GM18505 (cell line): Measurements from ENCODE around the gene APOC3.

ENCODE experiments used
- ATAC-seq: cut with Tn5 transposase; IDR thresholded peaks from one replicate; pipeline ENCODE4 v1.9.1; 2021; ENCODE audit not compliant: unreplicated experiment
- POLR2A ChIP-seq: IDR thresholded peaks from 4 replicates; pipeline ENCODE4 v1.6.1; 2011; ENCODE audit warnings: borderline replicate concordance; ENCODE audit not compliant: insufficient read depth, insufficient read length; ENCODE audit errors: extremely low read depth

The APOC3 gene

GRCh38 chr11:116861539-116861938, 31.8 kb downstream of the APOC3 start:
- no peak for ATAC-seq
- no peak for TF ChIP-seq POLR2A

- TF ChIP-seq POLR2A: no peak
- no peak for ATAC-seq
Observed at GRCh38 chr11:116862185-116862584, 32.5 kb downstream of the APOC3 start.

- TF ChIP-seq POLR2A: no peak
- no peak for ATAC-seq
Observed at GRCh38 chr11:116862951-116863350, 33.2 kb downstream of the APOC3 start.

GRCh38 chr11:116864531-116864930, 34.8 kb downstream of the APOC3 start:
- TF ChIP-seq POLR2A: no peak
- no peak for ATAC-seq

DNA sequence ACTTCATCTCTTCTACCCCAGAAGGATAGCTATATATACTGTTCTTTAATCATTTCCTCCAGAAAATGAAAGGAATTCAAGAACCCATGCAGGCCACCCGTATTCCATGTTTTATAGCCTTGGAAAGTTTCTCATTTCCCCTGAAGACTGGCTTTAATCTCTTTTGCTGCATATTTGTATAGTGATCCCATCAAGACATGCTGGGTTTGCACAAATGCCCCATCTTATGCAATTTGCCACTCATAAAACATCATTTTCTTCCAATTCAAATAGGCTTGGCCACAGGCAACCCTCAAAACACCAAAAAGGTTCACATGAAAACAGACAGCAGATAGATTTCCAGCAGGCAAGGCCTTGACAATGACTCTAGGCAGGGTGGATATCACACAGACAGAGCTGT, 36.0 kb downstream of the APOC3 start:
- no peak for ATAC-seq
- no peak for TF ChIP-seq POLR2A

GRCh38 chr11:116866804-116867455, 37.2 kb downstream of the APOC3 start:
- TF ChIP-seq POLR2A: no peak
- ATAC-seq: no peak

- no peak for ATAC-seq
- TF ChIP-seq POLR2A: no peak
Observed at GRCh38 chr11:116867619-116868018, 37.9 kb downstream of the APOC3 start.

GRCh38 chr11:116868066-116868465, 38.4 kb downstream of the APOC3 start:
- no peak for ATAC-seq
- no peak for TF ChIP-seq POLR2A

- no peak for TF ChIP-seq POLR2A
- no peak for ATAC-seq
Observed at GRCh38 chr11:116869610-116870009, 39.9 kb downstream of the APOC3 start.

- ATAC-seq: no peak
- no peak for TF ChIP-seq POLR2A
Observed at GRCh38 chr11:116870054-116870453, 40.3 kb downstream of the APOC3 start.

- no peak for TF ChIP-seq POLR2A
- ATAC-seq: no peak
Observed at GRCh38 chr11:116871248-116871647, 41.5 kb downstream of the APOC3 start.

DNA sequence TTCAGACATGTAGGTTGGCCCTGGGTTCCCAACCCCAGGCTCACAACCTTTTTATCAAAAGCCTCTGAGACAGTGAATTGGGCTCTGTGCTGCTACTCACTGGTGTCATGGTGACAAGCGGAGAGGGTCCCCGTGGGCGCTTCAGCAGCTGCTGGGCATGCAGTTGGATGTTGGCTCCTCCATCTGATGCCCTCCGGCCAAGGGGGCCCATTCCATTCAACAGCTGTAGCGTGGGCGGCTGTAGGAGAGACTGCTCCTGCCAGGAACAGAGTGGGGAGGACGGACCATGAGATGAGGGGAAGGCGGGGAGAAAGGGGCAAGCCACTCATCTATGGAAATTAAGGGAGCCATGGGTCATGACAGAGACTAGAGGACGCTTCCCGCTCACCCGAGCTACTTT, 43.7 kb downstream of the APOC3 start:
- ATAC-seq: no peak
- TF ChIP-seq POLR2A: no peak

- no peak for TF ChIP-seq POLR2A
- ATAC-seq: no peak
Observed at GRCh38 chr11:116874251-116874650, 44.5 kb downstream of the APOC3 start.

DNA sequence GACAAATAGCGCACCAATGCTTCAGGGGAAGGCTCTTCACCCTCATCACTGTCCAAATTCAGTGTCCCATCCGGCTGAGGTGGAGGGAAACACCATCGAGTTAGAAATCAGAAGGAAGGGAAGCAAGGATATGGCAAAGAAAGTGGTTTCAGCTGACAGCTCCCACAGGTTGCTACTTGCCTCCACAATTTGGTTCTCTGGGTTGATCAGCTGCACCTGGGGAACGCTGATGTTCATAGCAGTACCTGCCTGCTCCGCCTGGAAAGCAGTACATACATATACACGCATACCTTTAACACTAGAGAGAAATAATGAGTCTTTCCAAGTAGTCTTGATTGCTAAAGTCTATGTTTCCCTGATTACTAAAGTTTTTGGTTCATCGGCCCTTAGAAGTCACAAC, 45.5 kb downstream of the APOC3 start:
- no peak for ATAC-seq
- no peak for TF ChIP-seq POLR2A

- no peak for ATAC-seq
- TF ChIP-seq POLR2A: no peak
Observed at GRCh38 chr11:116876656-116877055, 46.9 kb downstream of the APOC3 start.
